Astrocyte of the spinal cord (primary cell): ENCODE results near the gene DENND2D.

Experiments
- DNase-seq: peaks from one replicate; pipeline ENCODE4 v3.0.0; 2011; ENCODE audit warnings: low read depth, low spot score
- H3K4me3 ChIP-seq: 2 replicates; pipeline ENCODE4 v1.5.1; 2011; ENCODE audit warnings: low read depth, mild to moderate bottlenecking, low read length, moderate library complexity
- in situ Hi-C: cut with HindIII; loops from 2 replicates; pipeline ENCODE4 v1.10.0; 2017; ENCODE audit warnings: low sequenced_read_pairs
- TF ChIP-seq, protein P1 (sequence below): IDR thresholded peaks from 2 replicates; pipeline ENCODE4 v1.5.1; 2012; ENCODE audit warnings: low read depth, mild to moderate bottlenecking, low read length, inconsistent platforms

DENND2D gene

DNA sequence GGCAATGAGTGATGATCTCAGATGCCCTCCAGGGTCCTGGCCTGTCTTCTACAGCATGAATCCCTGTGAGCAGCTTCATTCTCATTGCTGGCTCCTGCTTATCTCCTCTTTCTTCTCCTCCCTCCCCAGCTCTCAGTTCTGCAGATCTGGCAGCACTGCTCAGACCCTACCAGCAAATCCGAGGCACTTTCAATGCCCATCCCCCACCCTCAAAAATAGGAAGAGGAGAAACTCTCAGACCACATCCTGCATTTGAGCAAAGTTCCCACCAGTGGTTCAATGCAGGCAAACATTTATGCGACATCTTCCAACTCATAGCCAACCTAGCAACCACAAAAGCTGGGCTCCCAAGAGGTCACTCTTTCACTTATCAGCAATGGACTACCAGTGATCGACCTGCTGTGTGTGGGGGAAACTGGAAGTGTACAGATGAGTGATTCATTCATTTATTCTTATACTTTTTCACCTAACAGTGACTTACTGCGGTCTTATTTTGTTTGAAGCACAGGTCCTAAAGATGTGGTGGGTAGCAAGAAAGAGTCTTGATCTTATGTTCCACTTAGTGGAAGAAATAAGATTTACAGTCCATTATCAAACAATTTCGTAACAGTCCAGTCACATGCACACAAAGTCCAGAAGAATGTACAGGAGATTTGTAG, 21.3 kb upstream of the DENND2D start:
- in situ Hi-C loops = no loop called here
- H3K4me3 ChIP-seq = no peak overlapping the region
- TF ChIP-seq, protein P1, sequence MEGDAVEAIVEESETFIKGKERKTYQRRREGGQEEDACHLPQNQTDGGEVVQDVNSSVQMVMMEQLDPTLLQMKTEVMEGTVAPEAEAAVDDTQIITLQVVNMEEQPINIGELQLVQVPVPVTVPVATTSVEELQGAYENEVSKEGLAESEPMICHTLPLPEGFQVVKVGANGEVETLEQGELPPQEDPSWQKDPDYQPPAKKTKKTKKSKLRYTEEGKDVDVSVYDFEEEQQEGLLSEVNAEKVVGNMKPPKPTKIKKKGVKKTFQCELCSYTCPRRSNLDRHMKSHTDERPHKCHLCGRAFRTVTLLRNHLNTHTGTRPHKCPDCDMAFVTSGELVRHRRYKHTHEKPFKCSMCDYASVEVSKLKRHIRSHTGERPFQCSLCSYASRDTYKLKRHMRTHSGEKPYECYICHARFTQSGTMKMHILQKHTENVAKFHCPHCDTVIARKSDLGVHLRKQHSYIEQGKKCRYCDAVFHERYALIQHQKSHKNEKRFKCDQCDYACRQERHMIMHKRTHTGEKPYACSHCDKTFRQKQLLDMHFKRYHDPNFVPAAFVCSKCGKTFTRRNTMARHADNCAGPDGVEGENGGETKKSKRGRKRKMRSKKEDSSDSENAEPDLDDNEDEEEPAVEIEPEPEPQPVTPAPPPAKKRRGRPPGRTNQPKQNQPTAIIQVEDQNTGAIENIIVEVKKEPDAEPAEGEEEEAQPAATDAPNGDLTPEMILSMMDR = no peak
- no peak for DNase-seq

DNA sequence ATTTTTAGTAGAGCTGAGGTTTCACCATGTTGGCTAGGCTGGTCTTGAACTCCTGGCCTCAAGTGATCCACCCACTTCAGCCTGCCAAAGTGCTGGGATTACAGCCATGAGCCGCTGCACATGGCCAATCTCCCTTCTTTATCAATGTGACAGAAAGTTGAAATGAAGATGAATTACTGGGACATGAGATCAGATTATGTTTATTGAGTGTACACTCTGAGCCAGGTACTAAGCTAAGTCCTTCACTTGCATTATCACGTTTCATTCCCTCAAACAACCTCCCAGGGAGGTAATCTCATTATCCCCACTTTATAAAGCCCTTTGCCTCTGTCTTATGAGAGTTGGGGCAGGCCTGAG, 20.8 kb upstream of the DENND2D start:
- in situ Hi-C loops = no loop called here
- no peak for DNase-seq
- TF ChIP-seq, protein P1 = no peak
- no peak overlapping the region for H3K4me3 ChIP-seq

DNA sequence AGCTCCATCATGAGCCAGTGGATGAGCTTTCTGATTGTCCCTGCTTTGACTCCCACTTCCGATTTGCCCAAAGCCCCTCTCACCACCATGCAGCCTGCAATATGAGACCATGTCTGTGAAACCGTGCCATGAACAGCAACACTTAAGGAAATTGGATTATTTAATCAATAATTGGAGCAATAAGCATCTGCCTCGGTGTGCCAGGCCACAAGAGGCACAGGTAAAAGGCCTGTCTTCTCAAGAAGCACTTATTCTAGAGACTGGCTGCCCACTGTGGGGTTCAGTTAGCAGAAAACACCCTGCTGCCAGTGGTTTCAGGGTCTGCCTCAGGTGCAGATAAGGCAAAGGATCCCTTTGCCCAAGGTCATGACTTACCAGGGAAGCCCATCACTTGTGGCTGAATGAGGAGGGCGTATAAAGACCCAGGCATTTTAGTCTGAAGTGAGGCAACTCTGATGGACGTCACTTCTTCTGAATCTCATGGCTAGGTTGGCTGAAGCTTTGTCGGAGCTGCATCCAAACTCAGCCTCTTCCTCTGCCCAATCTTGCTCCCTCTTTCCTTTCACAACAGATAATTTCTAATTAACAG, 19.9 kb upstream of the DENND2D start:
- TF ChIP-seq, protein P1 = no peak
- DNase-seq = no peak
- H3K4me3 ChIP-seq = no peak overlapping the region
- in situ Hi-C loops = no loop called here

DNA sequence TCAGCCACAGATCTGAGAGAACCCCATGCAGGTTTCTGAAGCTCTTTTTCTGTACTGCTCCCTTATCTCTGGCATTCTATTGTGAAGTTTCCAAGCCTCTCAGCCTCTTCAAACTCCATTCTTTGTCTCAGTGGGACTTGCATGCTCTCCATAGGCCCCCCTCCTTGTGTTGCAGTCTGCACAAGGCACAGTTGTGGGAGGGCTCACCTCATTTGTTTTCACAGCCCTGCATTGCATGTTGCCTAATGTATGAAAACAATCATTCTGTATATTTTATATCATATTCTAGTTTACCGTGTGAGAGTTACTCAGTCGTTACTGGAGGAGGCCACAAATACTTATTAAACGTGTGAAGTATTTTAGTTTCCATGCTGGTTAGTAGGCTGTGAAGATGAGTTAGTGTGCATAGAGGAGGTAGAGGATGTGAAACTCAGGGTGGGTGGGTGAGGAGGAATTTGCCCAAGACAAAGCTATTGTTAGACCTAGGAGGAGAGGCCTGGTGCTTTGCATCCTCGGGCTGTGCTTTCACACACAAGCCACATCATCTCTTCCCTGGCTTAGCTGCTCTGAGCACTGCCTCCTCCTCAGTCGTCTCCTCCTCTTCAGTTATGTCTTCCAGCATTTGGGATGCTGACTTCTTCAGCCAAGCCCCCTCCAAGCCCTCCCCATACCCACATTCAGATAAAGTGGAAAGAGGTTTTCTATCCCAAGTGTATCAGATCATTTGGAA, 19.3 kb upstream of the DENND2D start:
- DNase-seq = no peak
- no peak overlapping the region for H3K4me3 ChIP-seq
- in situ Hi-C loops = no loop called here
- TF ChIP-seq, protein P1 = no peak

DNA sequence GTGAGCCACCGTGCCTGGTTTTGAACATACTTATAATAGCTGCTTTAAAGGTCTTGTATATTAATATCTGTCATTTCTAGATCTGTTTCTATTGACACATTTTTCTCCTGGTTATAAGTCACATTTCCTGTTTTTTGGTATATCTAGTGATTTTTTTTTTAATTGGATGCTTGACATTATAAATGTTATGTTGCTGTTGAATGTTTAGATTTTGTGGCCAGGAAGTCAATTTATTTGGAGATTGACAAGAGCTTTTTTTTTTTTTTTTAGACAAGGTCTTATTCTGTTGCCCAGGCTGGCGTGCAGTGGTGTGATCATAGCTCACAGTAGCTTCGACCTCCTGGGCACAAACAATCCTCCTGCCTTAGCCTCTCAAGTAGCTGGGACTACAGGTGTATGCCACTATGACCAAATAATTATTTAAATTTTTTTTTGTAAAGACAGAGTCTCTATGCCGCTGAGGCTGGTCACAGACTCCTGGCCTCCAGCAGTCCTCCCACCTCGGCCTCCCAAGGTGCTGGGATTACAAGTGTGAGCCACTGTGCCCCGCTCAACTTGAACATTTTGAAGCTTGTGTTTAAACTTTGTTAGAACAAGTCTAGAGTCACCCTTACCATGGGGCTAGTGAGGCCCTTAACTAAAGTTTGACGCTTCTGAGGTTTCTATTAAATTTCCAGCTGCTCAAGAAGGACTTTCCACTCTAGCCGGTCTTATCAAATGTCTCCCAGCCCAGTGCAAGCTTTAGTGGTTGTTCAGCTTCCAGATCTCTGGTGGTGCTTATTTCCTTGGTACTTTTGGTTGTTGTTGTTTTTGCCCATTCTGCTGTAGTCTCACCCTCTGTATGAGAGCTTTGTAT, 18.5 kb upstream of the DENND2D start:
- no peak for DNase-seq
- H3K4me3 ChIP-seq = no peak overlapping the region
- TF ChIP-seq, protein P1 = no peak
- in situ Hi-C loops = no loop called here

DNA sequence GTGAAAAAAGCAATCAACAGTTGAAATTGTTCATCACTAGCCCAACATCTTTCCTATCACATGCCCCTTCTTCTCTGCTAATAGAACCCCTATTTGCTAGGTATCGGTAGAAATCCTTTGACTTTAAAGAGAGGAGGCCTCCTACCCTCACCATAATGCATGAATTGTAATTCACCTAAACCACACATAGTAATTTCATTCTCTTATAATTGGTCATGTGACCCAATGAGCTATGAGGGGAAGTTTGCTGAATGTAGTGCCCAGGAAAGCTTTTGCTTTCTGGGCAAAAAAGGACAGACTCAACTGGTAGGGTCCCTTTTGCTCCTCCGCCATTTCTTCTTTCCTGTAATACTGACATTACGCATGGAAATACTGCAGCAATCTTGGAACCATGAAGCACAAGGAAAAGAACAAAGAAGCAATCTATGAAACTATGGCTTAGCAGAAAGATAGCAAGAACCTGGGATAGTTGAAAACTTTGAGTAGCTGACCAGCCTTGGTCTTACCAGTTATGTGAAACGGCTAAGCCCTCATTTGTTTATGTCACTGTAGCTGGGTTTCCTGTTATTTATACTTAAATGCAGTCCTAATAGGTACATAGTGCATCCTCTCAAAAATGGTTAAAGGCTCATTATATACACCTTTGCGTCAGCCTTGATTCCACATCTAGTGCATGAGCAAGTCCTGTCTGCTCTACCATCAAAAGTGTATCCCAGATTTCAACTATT, 16.9 kb upstream of the DENND2D start:
- no peak for DNase-seq
- in situ Hi-C loops = no loop called here
- no peak overlapping the region for H3K4me3 ChIP-seq
- TF ChIP-seq, protein P1 = no peak
